HG02759 (cell line): ENCODE data around the gene SLC24A4.

Experiments used
- ATAC-seq: cut with Tn5 transposase; IDR thresholded peaks from one replicate; pipeline ENCODE4 v1.9.1; 2021; ENCODE audit warnings: mild to moderate bottlenecking, moderate library complexity; ENCODE audit not compliant: unreplicated experiment

Gene SLC24A4

DNA sequence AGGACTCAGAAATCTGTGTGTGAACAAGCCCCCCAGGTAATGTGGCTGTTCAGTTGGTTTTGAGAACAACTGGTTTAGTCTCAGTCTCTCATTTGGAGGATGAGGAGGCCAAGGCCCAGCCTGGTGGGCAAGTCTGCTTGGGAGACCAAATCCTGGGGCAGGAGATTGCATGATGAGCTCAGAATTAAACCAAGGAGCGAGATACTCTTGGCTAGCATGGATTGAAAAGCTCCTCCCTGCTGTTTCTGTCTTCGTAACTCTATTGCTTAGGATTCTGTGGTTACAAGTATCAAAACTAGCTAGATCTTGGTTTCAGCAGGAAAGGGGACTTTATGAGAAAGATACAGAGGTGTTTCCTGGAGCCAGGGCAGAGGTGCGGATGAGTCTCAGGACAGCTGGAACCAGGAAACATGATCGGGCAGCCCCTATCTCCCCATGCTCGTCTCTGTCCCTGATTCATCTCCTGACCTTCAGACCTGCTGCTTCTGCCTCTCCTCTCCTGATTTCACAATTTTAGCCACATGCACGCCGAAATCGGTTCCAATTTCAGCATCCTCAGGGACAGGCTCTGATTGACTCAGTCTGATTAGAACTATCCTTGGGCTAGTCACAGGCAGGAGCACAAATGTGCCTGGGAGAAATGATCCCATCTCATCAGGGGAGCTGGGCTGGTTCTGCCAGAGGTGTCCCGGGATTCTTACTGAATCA, 150.4 kb downstream of the SLC24A4 start:
- ATAC-seq = no peak

DNA sequence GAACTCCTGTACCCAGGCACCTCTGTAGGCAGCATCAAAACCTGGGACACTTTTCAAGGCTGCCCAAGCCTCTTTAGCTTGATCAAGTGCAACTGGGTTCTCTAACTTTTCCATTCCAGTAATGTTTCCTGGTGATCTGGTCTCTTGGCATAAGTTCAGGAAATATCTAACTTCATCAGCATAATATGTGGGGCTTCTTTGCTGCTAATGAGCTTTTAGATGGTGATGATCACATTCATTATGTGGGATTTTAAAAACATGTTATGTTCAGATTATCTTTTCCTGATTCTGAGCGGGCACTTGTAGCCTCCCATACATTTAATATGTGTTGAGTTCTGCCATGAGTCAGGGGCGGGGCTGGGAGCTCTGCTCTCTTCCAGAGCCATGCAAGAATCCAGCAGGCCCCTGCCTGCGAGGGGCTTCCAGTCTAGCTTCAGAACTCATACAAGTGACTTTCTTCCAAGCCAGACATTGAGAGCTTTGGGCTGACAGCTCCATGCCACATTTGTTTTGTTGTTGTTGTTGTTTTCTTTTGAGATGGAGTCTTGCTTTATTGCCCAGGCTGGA, 151.1 kb downstream of the SLC24A4 start:
- ATAC-seq = no peak

DNA sequence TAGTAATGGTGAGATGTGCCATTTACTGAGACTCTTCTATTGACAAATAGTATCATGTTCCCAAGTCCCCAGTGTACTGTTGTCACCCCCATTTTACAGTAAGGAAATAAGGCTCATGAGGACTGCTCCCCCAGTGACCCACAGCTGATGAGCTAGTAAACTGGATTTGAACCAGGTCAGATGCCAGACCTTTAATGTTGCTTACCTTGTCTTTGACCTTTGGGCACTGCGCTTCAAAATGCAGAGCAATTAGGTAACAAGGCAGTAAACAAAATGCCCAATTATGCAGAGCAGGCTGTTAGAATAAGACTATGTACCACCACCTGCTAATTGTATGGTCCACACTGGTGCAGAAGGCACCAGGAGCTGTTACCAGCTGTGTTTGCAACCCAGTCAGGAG, 152.1 kb downstream of the SLC24A4 start:
- no peak for ATAC-seq

DNA sequence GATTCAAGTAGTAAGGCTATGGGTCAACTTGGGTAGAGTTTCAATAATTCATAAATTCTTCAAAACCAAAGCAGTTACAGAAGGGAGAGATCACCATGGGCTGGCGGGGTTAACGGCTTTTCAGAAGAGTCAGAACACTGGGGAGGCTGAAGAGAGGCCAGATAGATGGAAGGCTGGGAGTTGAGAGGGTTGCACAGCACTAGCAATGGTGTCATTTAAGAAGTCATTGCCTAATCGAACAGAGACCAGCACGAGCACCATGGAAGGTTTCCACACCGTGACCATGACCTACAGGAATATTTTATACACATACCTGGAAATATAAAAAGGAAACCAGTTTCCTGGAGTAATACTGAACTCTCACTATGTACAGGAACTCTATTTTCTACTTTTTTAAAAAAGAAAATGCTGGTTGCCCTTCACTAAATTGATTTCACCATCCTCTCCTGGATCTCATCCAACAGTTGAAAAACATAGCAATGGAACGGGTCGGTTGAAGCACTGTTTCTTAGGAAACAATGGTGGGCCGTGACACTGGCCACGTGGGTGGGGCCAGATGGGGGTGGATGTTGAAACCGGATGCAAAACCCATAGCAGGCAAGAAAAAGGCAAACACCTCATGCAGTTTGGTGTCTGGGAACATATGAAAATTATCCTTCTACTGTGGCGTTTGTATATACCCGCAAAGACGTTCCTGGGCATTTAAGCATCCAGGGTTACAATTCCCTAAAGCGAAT, 152.7 kb downstream of the SLC24A4 start:
- no peak for ATAC-seq

DNA sequence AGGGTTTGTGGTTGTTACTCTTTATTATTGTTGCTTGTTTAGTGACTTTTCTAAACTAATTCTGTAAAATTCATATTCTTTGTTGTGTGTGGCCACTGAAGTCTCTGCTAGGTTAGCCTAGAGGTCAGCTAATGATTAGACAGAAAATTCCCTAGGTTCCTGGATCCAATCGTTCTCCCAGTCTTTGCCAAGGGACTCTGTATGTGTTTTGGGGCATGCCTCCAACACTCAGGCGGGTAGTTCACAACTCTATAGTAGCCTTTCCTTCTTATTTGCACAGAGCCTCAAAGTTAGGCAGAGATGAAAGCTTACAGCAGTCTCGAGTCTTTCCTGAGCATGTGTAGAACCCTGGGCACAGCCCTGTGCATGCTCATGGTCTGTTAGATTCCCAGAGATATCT, 157.9 kb downstream of the SLC24A4 start:
- no peak for ATAC-seq

DNA sequence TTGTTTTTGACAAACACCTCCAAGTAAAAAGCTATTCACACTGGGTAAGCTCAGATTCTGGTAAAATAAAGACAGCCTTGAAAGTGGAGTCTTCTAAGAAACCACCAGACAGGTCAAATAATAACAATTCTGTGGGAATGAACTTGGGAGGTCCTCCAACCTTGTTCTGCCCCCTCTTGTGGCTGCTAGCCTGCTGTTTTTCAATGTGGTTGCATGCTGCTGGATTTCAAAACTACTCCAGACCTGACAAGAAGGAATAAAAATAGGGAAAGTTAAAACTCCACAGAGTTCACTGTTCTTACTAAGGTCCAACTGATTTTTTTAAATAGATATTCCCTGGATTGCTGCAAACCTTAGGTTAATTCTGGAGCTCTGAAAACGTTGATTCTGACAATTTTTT, 158.4 kb downstream of the SLC24A4 start:
- ATAC-seq = no peak

DNA sequence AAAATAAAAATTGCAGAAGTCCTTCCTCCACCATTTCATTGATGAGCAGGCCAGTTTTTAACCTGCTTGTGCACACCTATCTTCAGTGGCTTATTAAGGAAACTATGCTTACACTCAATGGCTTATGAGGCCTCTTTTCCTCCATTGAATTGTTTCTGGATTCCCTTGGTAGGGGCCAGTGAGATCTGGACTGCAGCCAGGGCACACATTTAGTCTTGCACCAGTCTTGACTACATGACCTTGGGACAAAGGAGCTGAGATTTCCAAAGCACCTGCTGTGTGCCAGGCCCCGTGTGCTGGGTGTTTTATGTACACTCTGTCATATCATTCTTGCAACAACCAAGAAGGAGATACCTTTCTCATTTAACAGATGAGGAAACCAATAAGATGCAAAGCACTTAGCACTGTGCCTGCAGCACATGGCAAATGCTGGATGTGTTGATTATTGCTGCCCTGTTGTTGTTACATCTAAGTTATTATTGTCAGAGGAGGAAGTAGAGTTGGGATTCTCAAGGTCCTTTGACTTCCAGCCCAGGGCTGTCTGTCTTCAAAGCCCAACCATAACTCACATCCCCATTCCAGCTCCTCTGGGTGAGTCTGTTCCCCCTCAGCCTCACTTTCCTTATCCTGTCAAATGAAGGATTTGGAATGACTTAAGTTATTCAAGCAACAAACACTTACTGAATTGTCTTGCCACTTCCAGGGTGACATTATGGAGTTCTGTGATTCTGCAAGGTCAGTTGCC, 159.0 kb downstream of the SLC24A4 start:
- no peak for ATAC-seq

DNA sequence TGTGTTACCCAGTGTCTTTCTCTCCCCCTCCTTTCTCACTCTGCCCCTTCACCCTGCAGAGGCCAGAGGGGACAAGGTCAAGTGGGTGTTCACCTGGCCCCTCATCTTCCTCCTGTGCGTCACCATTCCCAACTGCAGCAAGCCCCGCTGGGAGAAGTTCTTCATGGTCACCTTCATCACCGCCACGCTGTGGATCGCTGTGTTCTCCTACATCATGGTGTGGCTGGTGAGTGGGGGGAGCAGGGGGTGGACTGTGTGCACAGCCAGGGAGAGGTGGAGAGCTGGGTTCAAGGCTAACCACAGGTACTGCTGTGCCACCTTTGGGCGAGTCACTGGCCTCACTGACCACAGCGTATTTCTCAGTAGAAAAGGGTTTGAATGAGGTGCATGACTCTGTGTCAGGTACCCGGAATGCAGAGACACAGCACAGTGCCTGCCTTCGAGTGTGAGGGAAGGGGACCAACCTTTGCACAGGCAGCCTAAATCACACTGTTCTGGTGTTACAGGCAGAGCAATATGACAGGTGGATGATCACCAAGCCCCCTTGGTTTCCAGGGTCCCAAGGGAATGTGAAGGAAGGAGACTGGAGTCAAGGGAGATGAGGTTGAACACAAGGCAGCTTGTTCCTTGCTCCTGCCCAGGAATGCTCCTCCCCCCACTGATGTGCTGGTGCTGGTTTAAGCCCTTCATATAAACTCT, 159.8 kb downstream of the SLC24A4 start:
- ATAC-seq = no peak

DNA sequence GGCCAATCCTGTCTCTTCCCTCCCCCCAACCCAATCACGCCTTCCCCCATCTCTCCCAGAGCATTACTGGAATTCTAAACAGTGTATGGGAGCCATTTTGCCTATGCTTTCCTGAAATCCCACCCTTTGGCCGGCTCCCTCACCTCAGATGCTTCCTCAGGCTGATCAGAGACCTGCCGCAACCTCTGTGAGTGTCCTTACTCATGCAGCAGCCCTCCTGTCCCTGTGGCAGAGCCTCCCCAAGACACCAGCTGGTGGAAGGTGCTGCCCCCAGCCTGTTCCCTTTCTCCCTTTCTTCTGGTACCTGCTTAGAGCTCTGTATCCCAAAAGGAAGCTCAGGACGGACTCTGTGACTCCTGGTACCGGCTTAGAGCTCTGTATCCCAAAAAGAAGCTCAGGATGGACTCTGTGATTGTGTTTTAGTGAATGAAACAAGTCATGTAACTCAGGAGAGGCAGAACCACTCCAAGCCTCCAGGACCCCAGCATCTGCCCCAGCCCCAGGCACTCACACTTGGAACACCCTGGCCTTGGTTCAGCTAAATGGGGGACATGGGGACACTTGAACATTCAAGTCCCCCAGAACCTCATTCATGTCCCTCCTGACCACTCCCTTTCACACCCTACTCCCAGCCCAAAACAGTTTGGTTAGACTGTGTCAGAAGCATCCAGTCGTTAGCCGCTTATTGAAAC, 161.3 kb downstream of the SLC24A4 start:
- ATAC-seq = no peak

DNA sequence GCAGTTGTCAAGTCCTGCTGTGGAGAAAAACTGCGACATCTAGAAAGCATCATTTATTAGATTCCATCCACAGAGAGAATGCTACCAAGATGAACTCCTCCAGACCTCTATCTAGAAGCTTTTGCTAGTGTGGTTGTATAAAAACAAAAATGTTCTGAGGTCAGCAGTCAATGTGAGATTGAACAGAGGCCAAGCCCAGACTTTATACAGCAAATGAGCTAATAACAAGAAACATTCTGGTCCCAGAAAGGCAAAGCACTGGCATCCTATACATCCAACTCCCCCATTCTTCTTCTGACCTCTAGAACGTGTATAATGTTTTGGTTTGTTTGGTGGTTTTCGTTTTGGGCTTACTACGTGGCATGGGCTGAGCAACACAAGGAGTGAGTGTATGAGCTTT, 163.9 kb downstream of the SLC24A4 start:
- ATAC-seq = no peak

DNA sequence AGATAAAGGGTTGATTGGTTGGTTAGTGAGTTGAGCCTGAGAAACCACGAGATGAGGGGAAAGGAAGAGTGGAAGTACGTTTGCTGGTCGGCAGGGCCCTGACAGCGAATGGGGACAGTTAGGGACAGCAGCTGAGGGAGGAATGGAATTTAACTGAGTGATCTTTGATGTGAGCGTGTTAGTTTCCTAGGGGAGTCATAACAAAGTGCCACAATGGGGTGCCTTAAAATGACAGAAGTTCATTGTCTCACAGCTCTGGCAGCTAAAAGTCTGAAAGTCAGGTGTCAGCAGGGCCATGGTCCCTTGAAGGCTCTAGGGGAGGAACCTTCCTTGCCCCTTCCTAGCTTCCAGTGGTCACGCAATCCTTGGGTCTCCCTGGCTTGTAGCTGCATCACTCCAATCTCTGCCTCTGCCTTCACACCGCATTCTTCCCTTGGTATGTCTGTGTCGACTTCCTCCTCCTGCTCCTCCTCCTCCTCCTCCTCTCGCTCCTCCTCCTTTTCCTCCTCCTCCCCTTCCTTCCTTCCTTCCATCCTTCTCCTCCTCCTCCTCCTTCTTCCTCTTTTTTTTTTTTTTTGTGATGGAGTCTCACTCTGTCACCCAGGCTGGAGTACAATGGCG, 164.7 kb downstream of the SLC24A4 start:
- no peak for ATAC-seq

DNA sequence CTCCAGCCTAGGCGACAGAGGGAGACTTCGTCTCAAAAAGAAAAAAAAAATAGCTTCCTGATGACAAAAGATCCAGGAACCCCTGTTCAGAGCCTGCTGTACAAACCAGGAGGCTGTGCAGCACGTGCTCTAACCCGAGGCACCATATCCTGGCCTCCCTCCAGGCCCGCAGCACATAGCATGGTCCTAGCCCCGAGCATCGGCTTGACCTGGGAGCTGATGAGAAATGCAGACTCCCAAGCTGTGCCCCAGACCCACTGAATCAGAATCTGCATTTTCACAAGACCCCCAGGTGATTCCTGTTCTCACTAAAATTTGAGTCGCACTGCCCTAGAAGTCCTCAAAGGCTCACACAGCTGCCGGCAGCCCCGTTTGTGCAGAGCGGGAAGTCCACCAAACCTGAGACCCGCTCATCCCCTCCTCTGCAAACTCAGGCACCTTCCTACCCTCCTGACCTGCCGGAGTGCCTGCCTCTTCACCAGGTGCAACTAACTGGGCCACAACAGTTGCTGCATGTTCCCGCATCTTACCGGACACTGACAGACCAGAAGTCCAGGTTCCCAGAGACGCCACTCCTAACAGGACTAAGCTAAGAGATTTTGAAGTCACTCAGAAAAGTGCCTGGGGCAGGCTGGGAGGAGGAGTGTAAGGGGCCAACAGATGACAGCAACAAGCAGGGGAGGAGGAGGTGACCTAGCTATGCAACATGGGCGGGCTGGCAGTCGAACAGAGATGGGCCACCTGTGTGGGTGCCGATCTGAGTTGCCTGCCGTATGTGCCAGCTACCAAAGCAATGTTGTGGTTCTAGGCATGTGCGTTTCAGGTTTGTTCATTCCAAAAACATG, 166.7 kb downstream of the SLC24A4 start:
- no peak for ATAC-seq

DNA sequence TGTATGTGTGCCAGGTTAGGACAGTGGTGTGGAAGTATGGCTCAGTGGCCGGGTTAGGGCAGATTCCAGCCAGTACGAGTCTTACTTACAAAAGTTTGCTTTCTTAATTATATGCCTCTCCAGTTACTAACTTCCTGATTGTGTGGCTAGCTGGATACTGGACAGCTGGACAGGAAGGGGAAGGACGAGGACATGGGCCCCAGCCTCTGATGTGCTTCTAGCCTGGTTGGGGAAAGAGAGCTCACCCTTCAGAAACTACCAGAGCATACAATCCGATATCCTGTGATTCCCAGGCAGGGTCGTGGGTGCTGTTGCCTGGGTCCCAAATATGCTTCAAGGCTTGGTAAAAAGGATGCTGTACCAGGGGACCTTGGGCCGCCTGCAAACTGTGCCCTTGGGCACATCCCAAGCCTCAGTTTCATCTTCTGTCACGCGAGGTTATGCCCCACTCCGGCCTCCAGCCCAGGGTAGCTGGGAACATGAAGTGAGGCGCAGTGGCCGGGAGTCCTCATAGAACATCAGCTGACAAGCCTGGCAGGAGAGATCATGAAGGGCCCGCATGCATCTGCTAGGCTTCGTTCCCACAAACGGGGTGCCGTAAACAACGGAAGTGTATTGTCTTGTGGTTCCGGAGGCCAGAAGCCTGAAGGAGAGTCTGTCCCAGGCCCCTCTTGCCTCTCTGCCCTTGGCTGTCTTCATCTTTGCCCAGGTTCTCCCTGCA, 167.4 kb downstream of the SLC24A4 start:
- ATAC-seq = no peak

DNA sequence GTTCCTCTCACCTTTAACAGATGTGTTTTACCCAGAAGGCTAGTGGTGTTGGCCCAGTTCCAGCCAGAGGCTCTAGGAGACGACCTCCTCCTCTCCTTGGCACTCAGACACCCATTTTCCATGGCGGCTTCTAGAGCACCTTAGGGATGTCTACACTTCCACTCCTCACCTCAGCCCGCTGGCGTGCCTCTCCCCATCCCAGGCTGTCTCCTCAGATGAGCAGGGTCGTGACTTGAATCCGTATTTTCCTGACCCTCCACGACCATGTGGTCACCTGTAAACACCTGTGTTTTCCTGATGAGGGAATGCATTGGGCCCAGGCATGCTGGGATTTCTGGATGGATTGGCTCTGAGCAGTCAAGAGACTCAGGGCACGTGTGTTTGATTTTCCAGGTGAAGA, 168.8 kb downstream of the SLC24A4 start:
- ATAC-seq = no peak

DNA sequence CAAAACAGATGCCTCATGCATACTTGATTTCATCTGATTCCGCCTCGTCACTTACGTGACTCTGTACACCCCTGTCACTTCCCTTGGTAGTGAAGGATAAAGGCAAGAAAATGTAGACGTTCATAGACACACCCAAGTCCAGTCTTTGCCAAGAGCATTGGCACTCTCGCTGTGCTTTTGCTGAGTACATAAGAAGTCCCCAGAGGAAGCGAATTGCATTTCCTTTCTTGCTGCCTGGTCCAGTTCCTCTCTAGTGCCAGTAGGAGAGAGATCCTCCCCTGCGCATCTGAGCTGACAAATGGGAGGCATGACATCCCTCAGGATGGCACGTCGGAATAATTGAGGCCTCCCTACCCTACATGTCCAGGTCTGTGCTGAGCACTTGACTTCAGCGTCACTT, 169.3 kb downstream of the SLC24A4 start:
- ATAC-seq = no peak

DNA sequence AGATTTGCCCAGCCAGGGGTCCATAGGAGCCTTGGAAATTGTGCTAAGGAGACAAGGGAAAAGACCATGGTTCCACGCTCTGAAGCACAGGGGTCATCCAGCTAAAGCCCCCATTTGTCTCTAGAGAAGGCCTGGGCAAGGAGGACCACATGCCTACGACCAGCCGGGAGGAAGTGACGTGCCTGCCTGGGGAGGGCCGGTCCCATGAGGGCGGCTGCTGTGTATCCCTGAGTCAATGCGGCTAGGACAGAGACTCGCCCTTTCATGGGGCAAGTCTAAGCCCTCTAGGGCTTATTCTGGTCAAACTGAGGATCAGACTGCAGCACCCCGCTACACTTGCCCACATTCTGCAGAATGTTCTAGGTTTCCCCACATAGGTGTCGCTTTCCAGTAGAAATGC, 170.1 kb downstream of the SLC24A4 start:
- ATAC-seq = no peak

DNA sequence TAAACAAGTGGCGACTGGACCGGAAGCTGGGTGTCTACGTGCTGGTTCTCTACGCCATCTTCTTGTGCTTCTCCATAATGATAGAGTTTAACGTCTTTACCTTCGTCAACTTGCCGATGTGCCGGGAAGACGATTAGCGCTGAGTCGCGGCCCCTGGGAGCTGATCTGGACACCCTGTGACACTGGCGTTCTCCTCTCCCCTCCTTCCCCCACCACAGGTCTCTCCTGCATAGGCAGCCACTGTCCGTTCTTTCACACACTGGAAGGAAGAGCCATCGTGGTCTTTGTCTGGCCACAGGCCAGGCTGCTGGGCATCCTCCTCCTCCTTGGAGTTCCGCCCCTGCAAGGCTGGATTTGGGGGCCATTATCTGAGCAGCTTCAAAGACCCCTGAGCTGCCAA, 170.5 kb downstream of the SLC24A4 start:
- no peak for ATAC-seq

DNA sequence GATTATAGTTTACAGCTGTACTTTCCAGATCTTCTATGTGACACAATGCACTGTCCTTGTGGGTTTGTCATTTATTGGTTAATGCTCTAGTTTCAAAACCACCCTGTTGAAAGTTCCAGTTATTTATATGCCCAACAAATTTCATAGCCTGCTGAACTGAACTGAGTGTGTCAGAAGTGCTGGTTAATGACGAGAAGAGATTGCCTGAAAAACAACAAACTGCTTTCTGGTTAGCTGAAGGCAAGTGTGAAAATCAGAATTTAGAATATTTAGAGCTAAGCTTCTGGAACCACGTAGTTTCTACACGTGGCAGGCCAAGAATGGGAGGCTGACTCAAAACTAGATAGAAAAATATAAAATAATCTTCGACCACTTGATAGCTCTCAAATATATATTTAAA, 171.5 kb downstream of the SLC24A4 start:
- no peak for ATAC-seq
